ENCODE data around the gene OTUD5.

Gene OTUD5

GRCh38 chrX:48927123-48927522, 30.3 kb downstream of the OTUD5 start:
- TF ChIP-seq GABPA (IDR thresholded peaks at IDR 0.05; ENCODE audit: low read depth) (no peak), SPI1 (IDR thresholded peaks at IDR 0.05; ENCODE audit: borderline replicate concordance, low read depth) (no peak), CTCF (IDR thresholded peaks at IDR 0.05; ENCODE audit: insufficient read depth, low read length) (no peak), REST (IDR thresholded peaks at IDR 0.05; ENCODE audit: insufficient replicate concordance, low read depth) (no peak), POLR2AphosphoS5 (IDR thresholded peaks at IDR 0.05; ENCODE audit: low read depth) (no peak)
- no peak for DNase-seq (ENCODE audit: low read depth in 1 of 2, low spot score in 1 of 2)
- Histone ChIP-seq H3K27ac (replicated peaks) (no peak overlapping the region), H3K4me3 (replicated peaks; ENCODE audit: insufficient read depth, low read length) (no peak overlapping the region), H3K27me3 (ENCODE audit: insufficient read depth, poor library complexity, severe bottlenecking) (no peaks in the 10 kb centered on the region)

- Histone ChIP-seq H3K27ac (replicated peaks) (no peak overlapping the region), H3K4me3 (replicated peaks; ENCODE audit: insufficient read depth, low read length) (no peak overlapping the region), H3K27me3 (ENCODE audit: insufficient read depth, poor library complexity, severe bottlenecking) (no peaks in the 10 kb centered on the region)
- TF ChIP-seq GABPA (IDR thresholded peaks at IDR 0.05; ENCODE audit: low read depth) (no peak), REST (IDR thresholded peaks at IDR 0.05; ENCODE audit: insufficient replicate concordance, low read depth) (no peak), POLR2AphosphoS5 (IDR thresholded peaks at IDR 0.05; ENCODE audit: low read depth) (no peak), SPI1 (IDR thresholded peaks at IDR 0.05; ENCODE audit: borderline replicate concordance, low read depth) (no peak), CTCF (IDR thresholded peaks at IDR 0.05; ENCODE audit: insufficient read depth, low read length) (no peak)
- DNase-seq (ENCODE audit: low read depth in 1 of 2, low spot score in 1 of 2), result no peak
Measured at GRCh38 chrX:48924270-48924669, 33.1 kb downstream of the OTUD5 start.

- no peak for TF ChIP-seq POLR2AphosphoS5 (IDR thresholded peaks at IDR 0.05; ENCODE audit: low read depth)
- no peak for TF ChIP-seq REST (IDR thresholded peaks at IDR 0.05; ENCODE audit: insufficient replicate concordance, low read depth)
- no peak for TF ChIP-seq GABPA (IDR thresholded peaks at IDR 0.05; ENCODE audit: low read depth)
- no peak for TF ChIP-seq SPI1 (IDR thresholded peaks at IDR 0.05; ENCODE audit: borderline replicate concordance, low read depth)
- TF ChIP-seq CTCF (IDR thresholded peaks at IDR 0.05; ENCODE audit: insufficient read depth, low read length), result no peak
- no peak overlapping the region for H3K27ac ChIP-seq (replicated peaks)
- no peak overlapping the region for H3K4me3 ChIP-seq (replicated peaks; ENCODE audit: insufficient read depth, low read length)
- no peaks in the 10 kb centered on the region for H3K27me3 ChIP-seq (ENCODE audit: insufficient read depth, poor library complexity, severe bottlenecking)
- DNase-seq (ENCODE audit: low read depth in 1 of 2, low spot score in 1 of 2), result no peak
Measured at GRCh38 chrX:48923771-48924170, 33.6 kb downstream of the OTUD5 start.
